Stimulated activated CD4-positive, alpha-beta T cell treated with anti-CD3 and anti-CD28 coated beads, Interleukin-2, amount 100 ng/mL, for 24 hours (primary cell): Measurements from ENCODE around the gene TRIM23.
"Not testable (repeated sequence)": the region's sequence is repeated elsewhere in the genome, so short reads cannot be mapped to it uniquely, and the experiment has no call there.

Experiments
- DNase-seq, 2 donors: peaks; one replicate each; pipeline ENCODE4 v3.0.0-alpha.2; 2020

The TRIM23 gene

GRCh38 chr5:65624025-65624570, at the start of gene TRIM23:
Gene TRIM23, minus strand, starts transcription at chr5:65624333. Its CDS starts 59 bp downstream, at chr5:65624274.
- peak; percentile 86 to 91 for DNase-seq

GRCh38 chr5:65672796-65673195, 48.7 kb upstream of the TRIM23 start:
- no peak for DNase-seq

- no peak for DNase-seq
Observed at GRCh38 chr5:65668696-65669095, 44.6 kb upstream of the TRIM23 start.

GRCh38 chr5:65663804-65664521, 39.8 kb upstream of the TRIM23 start:
- DNase-seq = no peak

GRCh38 chr5:65654713-65655112, 30.6 kb upstream of the TRIM23 start:
- DNase-seq = no peak

- no peak for DNase-seq
Observed at GRCh38 chr5:65651144-65651543, 27.0 kb upstream of the TRIM23 start.

- no peak for DNase-seq
Observed at GRCh38 chr5:65647941-65648340, 23.8 kb upstream of the TRIM23 start.

GRCh38 chr5:65646938-65647337, 22.8 kb upstream of the TRIM23 start:
- no peak for DNase-seq

- no peak for DNase-seq
Observed at GRCh38 chr5:65640240-65640639, 16.1 kb upstream of the TRIM23 start.

GRCh38 chr5:65630981-65631380, 6.8 kb upstream of the TRIM23 start:
- DNase-seq = no peak

GRCh38 chr5:65625743-65626142, 1.6 kb upstream of the TRIM23 start:
- DNase-seq = no peak

GRCh38 chr5:65624571-65625555, 730 bp upstream of the TRIM23 start, which contains the start of the genes SHLD3 and TRAPPC13:
Gene SHLD3, plus strand, starts transcription at chr5:65625027. Its CDS starts 4,561 bp downstream, at chr5:65629588.
Gene TRAPPC13, plus strand, starts transcription at chr5:65625027. Its CDS starts 34 bp downstream, at chr5:65625061.
- DNase-seq = peak; percentile 70 to 82

GRCh38 chr5:65623482-65623881, 651 bp downstream of the TRIM23 start:
- DNase-seq = no peak

GRCh38 chr5:65621961-65622360, 2.2 kb downstream of the TRIM23 start:
- DNase-seq = not testable (repeated sequence)

GRCh38 chr5:65620021-65620420, 4.1 kb downstream of the TRIM23 start:
- no peak for DNase-seq

GRCh38 chr5:65612298-65612907, 11.7 kb downstream of the TRIM23 start:
- DNase-seq = no peak

- no peak for DNase-seq
Observed at GRCh38 chr5:65611524-65611923, 12.6 kb downstream of the TRIM23 start.

- DNase-seq = not testable (repeated sequence)
Observed at GRCh38 chr5:65601761-65602160, 22.4 kb downstream of the TRIM23 start.

- DNase-seq = no peak
Observed at GRCh38 chr5:65588694-65589093, 35.4 kb downstream of the TRIM23 start.

- no peak for DNase-seq
Observed at GRCh38 chr5:65577141-65577540, 47.0 kb downstream of the TRIM23 start.

- no peak for DNase-seq
Observed at GRCh38 chr5:65570598-65571226, 53.4 kb downstream of the TRIM23 start.

GRCh38 chr5:65566505-65566904, 57.6 kb downstream of the TRIM23 start:
- DNase-seq = no peak
